ENCODE data around the gene AKAP12. TPM values are rescaled to one million over a fixed set of nuclear protein-coding genes. Genes with fewer than 3 reads are reported as not detected.

Gene AKAP12
- polyA plus RNA-seq, 1 donor (not counting 4 experiments of a cell fraction or from before 2014, with no cell fraction given), result 0.56 TPM

GRCh38 chr6:151385177-151385576 is 145.4 kb downstream of the AKAP12 start:
- Histone ChIP-seq H3K4me1 (ENCODE audit: control insufficient read depth, extremely low read depth, insufficient read depth, low read length) (peaks cover 18% of the 10 kb centered on the region), H3K27ac (ENCODE audit: control insufficient read depth, insufficient read depth, low read length) (no peak overlapping the region), H3K4me3 (ENCODE audit: control insufficient read depth in 2 of 3, extremely low read depth in 1 of 3, insufficient read depth in 2 of 3, low read depth in 1 of 3, low read length in 3 of 3) (no peak overlapping the region), H3K36me3 (ENCODE audit: control insufficient read depth in 2 of 2, extremely low read depth in 1 of 2, insufficient read depth in 2 of 2, low read length in 2 of 2) (peaks cover 0 to 2% of the 10 kb centered on the region in 2 experiments), H3K4me2 (ENCODE audit: control insufficient read depth, extremely low read depth, insufficient read depth, low read depth, low read length) (no peak overlapping the region), H3K9ac (ENCODE audit: control insufficient read depth, extremely low read depth, insufficient read depth, low read length) (no peak overlapping the region), H3K27me3 (ENCODE audit: control insufficient read depth, extremely low read depth, insufficient read depth, low read length) (no peaks in the 10 kb centered on the region), H3K9me3 (ENCODE audit: control insufficient read depth, low read depth, low read length) (no peaks in the 10 kb centered on the region), H3K79me2 (ENCODE audit: control insufficient read depth, insufficient read depth, low read length) (peaks cover 51% of the 10 kb centered on the region), H3K9me1 (ENCODE audit: control insufficient read depth, extremely low read depth, insufficient read depth, low read length) (no peaks in the 10 kb centered on the region), H2AFZ (ENCODE audit: control insufficient read depth, low read length) (no peak overlapping the region), H4K20me1 (ENCODE audit: control insufficient read depth, extremely low read depth, insufficient read depth, low read length) (no peaks in the 10 kb centered on the region)
- dilution Hi-C loops (cut with MboI; ENCODE audit: extremely low pct_ligation_motif_present, low sequenced_read_pairs), result no loop called here
- no peak for TF ChIP-seq CTCF (optimal IDR thresholded peaks at IDR 0.05 in 1 of 3, IDR thresholded peaks at IDR 0.05 in 1 of 3, conservative IDR thresholded peaks at IDR 0.05 in 1 of 3; ENCODE audit: extremely low read depth in 1 of 3, insufficient read depth in 2 of 3, low read length in 3 of 3)
- no peak for TF ChIP-seq EZH2 (IDR thresholded peaks at IDR 0.05; ENCODE audit: low read length)
- DNase-seq (ENCODE audit: low read depth, low spot score), result no peak
- no peak for FAIRE-seq

GRCh38 chr6:151387175-151387970 is 147.6 kb downstream of the AKAP12 start:
- peaks cover 0 to 2% of the 10 kb centered on the region in 2 experiments for H3K36me3 ChIP-seq (ENCODE audit: control insufficient read depth in 2 of 2, extremely low read depth in 1 of 2, insufficient read depth in 2 of 2, low read length in 2 of 2)
- no peak for DNase-seq (ENCODE audit: low read depth, low spot score)
- no peak for FAIRE-seq
- H3K4me1 ChIP-seq (ENCODE audit: control insufficient read depth, extremely low read depth, insufficient read depth, low read length), result peaks cover 14% of the 10 kb centered on the region
- H3K9me1 ChIP-seq (ENCODE audit: control insufficient read depth, extremely low read depth, insufficient read depth, low read length), result no peaks in the 10 kb centered on the region
- no peaks in the 10 kb centered on the region for H4K20me1 ChIP-seq (ENCODE audit: control insufficient read depth, extremely low read depth, insufficient read depth, low read length)
- no peak overlapping the region for H3K4me2 ChIP-seq (ENCODE audit: control insufficient read depth, extremely low read depth, insufficient read depth, low read depth, low read length)
- TF ChIP-seq EZH2 (IDR thresholded peaks at IDR 0.05; ENCODE audit: low read length) (no peak), CTCF (optimal IDR thresholded peaks at IDR 0.05 in 1 of 3, IDR thresholded peaks at IDR 0.05 in 1 of 3, conservative IDR thresholded peaks at IDR 0.05 in 1 of 3; ENCODE audit: extremely low read depth in 1 of 3, insufficient read depth in 2 of 3, low read length in 3 of 3) (no peak)
- H3K9ac ChIP-seq (ENCODE audit: control insufficient read depth, extremely low read depth, insufficient read depth, low read length), result no peak overlapping the region
- H2AFZ ChIP-seq (ENCODE audit: control insufficient read depth, low read length), result no peak overlapping the region
- H3K4me3 ChIP-seq (ENCODE audit: control insufficient read depth in 2 of 3, extremely low read depth in 1 of 3, insufficient read depth in 2 of 3, low read depth in 1 of 3, low read length in 3 of 3), result no peak overlapping the region
- no peak overlapping the region for H3K27ac ChIP-seq (ENCODE audit: control insufficient read depth, insufficient read depth, low read length)
- H3K27me3 ChIP-seq (ENCODE audit: control insufficient read depth, extremely low read depth, insufficient read depth, low read length), result no peaks in the 10 kb centered on the region
- H3K9me3 ChIP-seq (ENCODE audit: control insufficient read depth, low read depth, low read length), result no peaks in the 10 kb centered on the region
- dilution Hi-C loops (cut with MboI; ENCODE audit: extremely low pct_ligation_motif_present, low sequenced_read_pairs), result no loop called here
- peaks cover 46% of the 10 kb centered on the region for H3K79me2 ChIP-seq (ENCODE audit: control insufficient read depth, insufficient read depth, low read length)
